PC-9 (cell line): ENCODE measurements around the gene CLEC5A. TPM values are rescaled to one million over a fixed set of nuclear protein-coding genes. Genes with fewer than 3 reads are reported as not detected.

Experiments
- BruUV-seq: library from RNA; stranded (reverse); fragments of 400-500 nt; replicated peaks from 2 replicates; lab custom pipeline; 2021; lab: Mats Ljungman, UMichigan
- CTCF ChIA-PET: fragments of 300-600 bp; sonication (Branson Sonifier 250); formaldehyde crosslinking; loops from one replicate; lab custom pipeline; 2022; ENCODE audit warnings: antibody characterized with exemption; lab: Charles Lee
- POLR2A ChIA-PET: fragments of 300-600 bp; sonication (Branson Sonifier 250); formaldehyde crosslinking; loops from one replicate; lab custom pipeline; 2022; ENCODE audit warnings: antibody characterized with exemption; ENCODE audit not compliant: unreplicated experiment; lab: Charles Lee
- DNase-seq, 2 experiments: peaks; one replicate each; pipeline versions ENCODE4 v3.0.0 to v3.0.0-alpha.2; 2015 to 2022; ENCODE audit warnings: mixed read lengths in 1 of 2
- H2AFZ ChIP-seq: fragments of 200-600 bp; sonication (generic); 2 replicates; pipeline ENCODE4 v1.8.1; 2017; ENCODE audit warnings: antibody characterized with exemption
- H3F3A ChIP-seq: fragments of 200-600 bp; sonication (generic); 2 replicates; pipeline ENCODE4 v1.8.1; 2017; ENCODE audit warnings: antibody characterized with exemption, mild to moderate bottlenecking, low read depth; ENCODE audit not compliant: insufficient read depth
- H3K27ac ChIP-seq: fragments of 200-600 bp; sonication (generic); 2 replicates; pipeline ENCODE4 v1.6.1; 2016; ENCODE audit warnings: mixed run types
- H3K27me3 ChIP-seq: fragments of 200-600 bp; sonication (generic); 2 replicates; pipeline ENCODE4 v1.6.1; 2016; ENCODE audit warnings: low read depth, mixed run types; ENCODE audit not compliant: insufficient read depth
- H3K36me3 ChIP-seq: fragments of 200-600 bp; sonication (generic); 2 replicates; pipeline ENCODE4 v1.6.1; 2016; ENCODE audit warnings: low read depth, mixed run types
- H3K4me1 ChIP-seq: fragments of 200-600 bp; sonication (generic); replicated peaks from 2 replicates; pipeline ENCODE4 v1.6.1; 2016; ENCODE audit warnings: mixed run types; ENCODE audit not compliant: insufficient read depth
- H3K4me2 ChIP-seq: fragments of 200-600 bp; sonication (generic); 2 replicates; pipeline ENCODE4 v1.6.1; 2017; ENCODE audit warnings: mixed run types
- H3K4me3 ChIP-seq: fragments of 200-600 bp; sonication (generic); 2 replicates; pipeline ENCODE4 v1.6.1; 2016; ENCODE audit warnings: mixed run types
- H3K79me2 ChIP-seq: fragments of 200-600 bp; sonication (generic); 2 replicates; pipeline ENCODE4 v1.6.1; 2017; ENCODE audit warnings: low read depth, mixed run types
- H3K9me2 ChIP-seq: fragments of 200-600 bp; sonication (generic); 2 replicates; pipeline ENCODE4 v1.8.1; 2017; ENCODE audit warnings: mild to moderate bottlenecking; ENCODE audit not compliant: insufficient read depth
- H3K9me3 ChIP-seq: fragments of 200-600 bp; sonication (generic); 2 replicates; pipeline ENCODE4 v1.8.1; 2016; ENCODE audit warnings: low read depth; ENCODE audit not compliant: insufficient read depth
- H4K20me1 ChIP-seq: fragments of 200-600 bp; sonication (generic); 2 replicates; pipeline ENCODE4 v1.8.1; 2017; ENCODE audit not compliant: insufficient read depth
- CTCF ChIP-seq: fragments of 200-600 bp; sonication (generic); conservative IDR thresholded peaks from 2 replicates; pipeline ENCODE4 v1.6.1; 2017; ENCODE audit warnings: mixed run types, antibody characterized with exemption, mild to moderate bottlenecking, moderate library complexity
- EZH2 ChIP-seq: fragments of 200-600 bp; sonication (generic); IDR thresholded peaks from 2 replicates; pipeline ENCODE4 v1.8.0; 2017; ENCODE audit warnings: antibody characterized with exemption, low read depth
- intact Hi-C: fragments of 100-400 bp; cut with micrococcal nuclease; formaldehyde crosslinking; loops from one replicate; pipeline ENCODE4 v1.10.0; 2022; ENCODE audit not compliant: unreplicated experiment
- total RNA-seq: library from RNA; stranded (reverse); gene quantifications from 2 replicates; pipeline ENCODE4 v1.2.3, GENCODE V29; 2021

The CLEC5A gene
- total RNA-seq, 1 experiment from 2014 or later = not detected

GRCh38 chr7:141954334-141954733, 7.6 kb upstream of the CLEC5A start:
- Histone ChIP-seq H3K4me3 (no peak overlapping the region), H3K36me3 (no peaks in the 10 kb centered on the region), H3K9me2 (no peaks in the 10 kb centered on the region), H2AFZ (no peak overlapping the region), H3K4me2 (no peak overlapping the region), H3K4me1 (no peaks in the 10 kb centered on the region), H3K27me3 (no peaks in the 10 kb centered on the region), H3K79me2 (no peaks in the 10 kb centered on the region), H3K27ac (no peak overlapping the region), H3K9me3 (no peaks in the 10 kb centered on the region), H4K20me1 (no peaks in the 10 kb centered on the region), H3F3A (no peaks in the 10 kb centered on the region)
- CTCF ChIA-PET = no interaction called here
- no peak for TF ChIP-seq EZH2
- TF ChIP-seq CTCF = no peak
- intact Hi-C loops = no loop called here
- BruUV-seq = no TSS peak
- DNase-seq = no peak
- POLR2A ChIA-PET = no interaction called here

- Histone ChIP-seq H3K4me2 (no peak overlapping the region), H3K79me2 (no peaks in the 10 kb centered on the region), H3K4me1 (no peaks in the 10 kb centered on the region), H3K9me3 (no peaks in the 10 kb centered on the region), H3K9me2 (no peaks in the 10 kb centered on the region), H3K27ac (no peak overlapping the region), H3K27me3 (no peaks in the 10 kb centered on the region), H3K4me3 (no peak overlapping the region), H3F3A (no peaks in the 10 kb centered on the region), H3K36me3 (no peaks in the 10 kb centered on the region), H4K20me1 (no peaks in the 10 kb centered on the region), H2AFZ (no peak overlapping the region)
- intact Hi-C loops = no loop called here
- no TSS peak for BruUV-seq
- TF ChIP-seq CTCF (no peak), EZH2 (no peak)
- CTCF ChIA-PET = no interaction called here
- no peak for DNase-seq
- POLR2A ChIA-PET = no interaction called here
These were observed 5.7 kb upstream of the CLEC5A start for GRCh38 chr7:141952461-141952860.

- Histone ChIP-seq H3K27ac (no peak overlapping the region), H3K36me3 (no peaks in the 10 kb centered on the region), H3F3A (no peaks in the 10 kb centered on the region), H3K4me2 (no peak overlapping the region), H3K9me2 (no peaks in the 10 kb centered on the region), H4K20me1 (no peaks in the 10 kb centered on the region), H3K9me3 (no peaks in the 10 kb centered on the region), H3K27me3 (no peaks in the 10 kb centered on the region), H3K79me2 (no peaks in the 10 kb centered on the region), H2AFZ (no peak overlapping the region), H3K4me1 (no peaks in the 10 kb centered on the region), H3K4me3 (no peak overlapping the region)
- TF ChIP-seq CTCF (no peak), EZH2 (no peak)
- DNase-seq = no peak
- ChIA-PET POLR2A (no interaction called here), CTCF (no interaction called here)
- BruUV-seq = no TSS peak
- intact Hi-C loops = no loop called here
These were observed 4.0 kb upstream of the CLEC5A start for GRCh38 chr7:141950806-141951205.
